ENCODE measurements around the gene GRK3.
A peak's percentile ranks its signal among the peaks of the same experiment; 100 is the strongest.

GRK3 gene

DNA sequence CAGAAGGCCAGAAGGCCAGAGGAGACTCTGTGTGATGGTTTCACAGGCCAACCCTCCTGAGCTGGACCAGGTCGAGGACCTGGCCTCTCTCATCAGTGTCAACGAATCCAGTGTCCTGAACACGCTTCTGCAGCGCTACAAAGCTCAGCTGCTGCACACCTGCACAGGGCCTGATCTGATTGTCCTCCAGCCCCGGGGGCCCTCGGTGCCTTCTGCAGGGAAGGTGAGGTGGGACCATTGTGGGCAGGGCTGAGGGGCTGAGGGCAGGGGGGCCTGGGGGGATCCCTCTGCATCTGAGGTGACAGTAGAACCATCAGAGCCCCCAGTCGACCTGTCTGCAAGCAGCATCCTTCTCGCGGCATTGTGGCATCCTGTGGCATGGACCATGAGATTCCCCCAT is 207.8 kb downstream of the GRK3 start:
- Histone ChIP-seq H4K8ac (ENCODE audit: low read depth, low read length) (no peak overlapping the region), H3K79me1 (ENCODE audit: low read depth, low read length) (no peaks in the 10 kb centered on the region), H3K4me1 (ENCODE audit: control insufficient read depth in 2 of 2, insufficient read depth in 1 of 2, low read depth in 1 of 2, low read length in 2 of 2) (no peaks in the 10 kb centered on the region), H4K91ac (ENCODE audit: low read depth, low read length, poor library complexity) (no peak overlapping the region), H2BK5ac (ENCODE audit: low read length) (no peak overlapping the region), H2AK5ac (ENCODE audit: low read depth, low read length) (no peak overlapping the region), H3K14ac (ENCODE audit: low read length) (no peak overlapping the region), H2BK12ac (ENCODE audit: low read length) (no peak overlapping the region), H3K18ac (ENCODE audit: low read length) (no peak overlapping the region), H3K9me3 (replicated peaks in 1 of 2; ENCODE audit: control insufficient read depth in 2 of 2, insufficient read depth in 1 of 2, low read depth in 1 of 2, low read length in 2 of 2) (no peaks in the 10 kb centered on the region), H2AFZ (ENCODE audit: low read length) (no peak overlapping the region), H3K27me3 (ENCODE audit: control insufficient read depth in 3 of 3, insufficient read depth in 3 of 3, low read depth in 1 of 3, low read length in 3 of 3) (peaks cover 0 to 3% (median 0%) of the 10 kb centered on the region in 3 experiments), H3K4me2 (ENCODE audit: insufficient read depth, low read length, poor library complexity, severe bottlenecking) (no peak overlapping the region), H3K4ac (ENCODE audit: low read length) (no peak overlapping the region), H3K36me3 (replicated peaks in 1 of 2; ENCODE audit: control insufficient read depth in 2 of 2, insufficient read depth in 2 of 2, low read length in 2 of 2) (no peaks in the 10 kb centered on the region), H3K9ac (ENCODE audit: low read depth, low read length, poor library complexity) (no peak overlapping the region), H3K4me3 (ENCODE audit: low read length in 2 of 2) (no peak overlapping the region), H3K23ac (ENCODE audit: low read depth, low read length, poor library complexity) (no peak overlapping the region), H2BK15ac (ENCODE audit: low read length) (no peak overlapping the region), H2BK120ac (ENCODE audit: low read depth, low read length) (no peak overlapping the region), H3K27ac (replicated peaks; ENCODE audit: low read length) (no peak overlapping the region)
- no CpG with 5 or more reads among the region's 9 CpGs for WGBS, 2 donors (ENCODE audit: extremely low coverage in 2 of 2, insufficient read length in 2 of 2, insufficient replicate concordance in 1 of 2)
- no peak for DNase-seq (ENCODE audit: low spot score)

GRCh38 chr22:25774575-25775026 is 210.1 kb downstream of the GRK3 start:
- Histone ChIP-seq H3K9ac (ENCODE audit: low read depth, low read length, poor library complexity) (peak overlapping the region; percentile 56), H3K4me2 (ENCODE audit: insufficient read depth, low read length, poor library complexity, severe bottlenecking) (no peak overlapping the region), H3K18ac (ENCODE audit: low read length) (no peak overlapping the region), H3K27ac (replicated peaks; ENCODE audit: low read length) (no peak overlapping the region), H3K4me1 (ENCODE audit: control insufficient read depth in 2 of 2, insufficient read depth in 1 of 2, low read depth in 1 of 2, low read length in 2 of 2) (no peaks in the 10 kb centered on the region), H3K4me3 (ENCODE audit: low read length in 2 of 2) (no peak overlapping the region), H3K14ac (ENCODE audit: low read length) (no peak overlapping the region), H4K8ac (ENCODE audit: low read depth, low read length) (no peak overlapping the region), H3K36me3 (replicated peaks in 1 of 2; ENCODE audit: control insufficient read depth in 2 of 2, insufficient read depth in 2 of 2, low read length in 2 of 2) (no peaks in the 10 kb centered on the region), H2BK12ac (ENCODE audit: low read length) (peak overlapping the region; percentile 18), H3K9me3 (replicated peaks in 1 of 2; ENCODE audit: control insufficient read depth in 2 of 2, insufficient read depth in 1 of 2, low read depth in 1 of 2, low read length in 2 of 2) (no peaks in the 10 kb centered on the region), H2BK120ac (ENCODE audit: low read depth, low read length) (no peak overlapping the region), H2AFZ (ENCODE audit: low read length) (no peak overlapping the region), H3K79me1 (ENCODE audit: low read depth, low read length) (no peaks in the 10 kb centered on the region), H2AK5ac (ENCODE audit: low read depth, low read length) (no peak overlapping the region), H2BK15ac (ENCODE audit: low read length) (no peak overlapping the region), H3K27me3 (ENCODE audit: control insufficient read depth in 3 of 3, insufficient read depth in 3 of 3, low read depth in 1 of 3, low read length in 3 of 3) (peaks cover 0 to 3% (median 0%) of the 10 kb centered on the region in 3 experiments), H3K23ac (ENCODE audit: low read depth, low read length, poor library complexity) (no peak overlapping the region), H4K91ac (ENCODE audit: low read depth, low read length, poor library complexity) (no peak overlapping the region), H3K4ac (ENCODE audit: low read length) (no peak overlapping the region), H2BK5ac (ENCODE audit: low read length) (no peak overlapping the region)
- no CpG with 5 or more reads among the region's 12 CpGs for WGBS, 2 donors (ENCODE audit: extremely low coverage in 2 of 2, insufficient read length in 2 of 2, insufficient replicate concordance in 1 of 2)
- DNase-seq (ENCODE audit: low spot score) = peak; percentile 44

DNA sequence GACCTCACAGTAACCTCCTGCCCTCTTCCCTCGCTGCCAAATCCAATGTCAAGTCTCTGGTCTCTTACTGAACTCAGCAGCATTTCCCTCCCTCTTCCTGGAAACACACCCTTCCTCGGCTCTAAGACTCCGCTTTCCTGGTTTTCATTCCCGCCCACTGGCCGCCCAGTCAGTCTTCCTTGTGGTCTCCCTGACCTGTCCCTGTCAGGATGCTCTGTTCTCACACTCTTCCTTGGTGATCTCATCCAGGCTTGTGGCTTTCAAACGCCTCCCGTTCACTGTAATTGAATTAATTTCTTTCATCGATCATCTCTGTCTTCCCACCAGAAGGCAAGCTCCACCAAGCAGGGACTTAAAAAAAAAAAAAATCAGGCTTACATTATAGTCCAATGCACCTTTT is 211.1 kb downstream of the GRK3 start:
- H2BK15ac ChIP-seq (ENCODE audit: low read length) = peak overlapping the region; percentile 41
- H2AFZ ChIP-seq (ENCODE audit: low read length) = no peak overlapping the region
- H3K14ac ChIP-seq (ENCODE audit: low read length) = no peak overlapping the region
- no peak overlapping the region for H3K9ac ChIP-seq (ENCODE audit: low read depth, low read length, poor library complexity)
- no peak overlapping the region for H3K23ac ChIP-seq (ENCODE audit: low read depth, low read length, poor library complexity)
- H4K91ac ChIP-seq (ENCODE audit: low read depth, low read length, poor library complexity) = no peak overlapping the region
- H3K4ac ChIP-seq (ENCODE audit: low read length) = no peak overlapping the region
- H3K27ac ChIP-seq (replicated peaks; ENCODE audit: low read length) = no peak overlapping the region
- H2BK120ac ChIP-seq (ENCODE audit: low read depth, low read length) = no peak overlapping the region
- no peak overlapping the region for H3K4me2 ChIP-seq (ENCODE audit: insufficient read depth, low read length, poor library complexity, severe bottlenecking)
- no peak overlapping the region for H4K8ac ChIP-seq (ENCODE audit: low read depth, low read length)
- WGBS, 2 donors (ENCODE audit: extremely low coverage in 2 of 2, insufficient read length in 2 of 2, insufficient replicate concordance in 1 of 2) = no CpG with 5 or more reads among the region's 8 CpGs
- no peak overlapping the region for H2BK12ac ChIP-seq (ENCODE audit: low read length)
- no peaks in the 10 kb centered on the region for H3K4me1 ChIP-seq (ENCODE audit: control insufficient read depth in 2 of 2, insufficient read depth in 1 of 2, low read depth in 1 of 2, low read length in 2 of 2)
- DNase-seq (ENCODE audit: low spot score) = peak; percentile 41
- H2AK5ac ChIP-seq (ENCODE audit: low read depth, low read length) = no peak overlapping the region
- peaks cover 0 to 3% (median 0%) of the 10 kb centered on the region in 3 experiments for H3K27me3 ChIP-seq (ENCODE audit: control insufficient read depth in 3 of 3, insufficient read depth in 3 of 3, low read depth in 1 of 3, low read length in 3 of 3)
- no peak overlapping the region for H2BK5ac ChIP-seq (ENCODE audit: low read length)
- no peak overlapping the region for H3K18ac ChIP-seq (ENCODE audit: low read length)
- no peak overlapping the region for H3K4me3 ChIP-seq (ENCODE audit: low read length in 2 of 2)
- no peaks in the 10 kb centered on the region for H3K9me3 ChIP-seq (replicated peaks in 1 of 2; ENCODE audit: control insufficient read depth in 2 of 2, insufficient read depth in 1 of 2, low read depth in 1 of 2, low read length in 2 of 2)
- H3K79me1 ChIP-seq (ENCODE audit: low read depth, low read length) = no peaks in the 10 kb centered on the region
- H3K36me3 ChIP-seq (replicated peaks in 1 of 2; ENCODE audit: control insufficient read depth in 2 of 2, insufficient read depth in 2 of 2, low read length in 2 of 2) = no peaks in the 10 kb centered on the region

DNA sequence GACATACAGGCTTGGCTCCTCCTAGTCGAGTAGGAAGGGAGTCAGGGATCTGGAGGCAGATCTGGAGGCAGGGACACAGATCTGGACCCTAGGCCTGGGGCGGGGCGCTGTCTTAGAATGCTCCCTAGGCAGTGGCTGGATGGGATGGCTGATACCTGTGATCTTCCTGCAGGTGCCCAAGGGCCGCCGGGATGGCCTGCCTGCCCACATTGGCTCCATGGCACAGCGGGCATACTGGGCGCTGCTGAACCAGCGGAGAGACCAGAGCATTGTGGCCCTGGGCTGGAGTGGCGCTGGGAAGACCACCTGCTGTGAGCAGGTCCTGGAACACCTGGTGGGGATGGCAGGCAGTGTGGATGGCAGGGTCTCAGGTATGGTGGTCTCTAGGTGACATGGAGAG is 212.9 kb downstream of the GRK3 start:
- H3K27ac ChIP-seq (replicated peaks; ENCODE audit: low read length) = no peak overlapping the region
- no peak overlapping the region for H3K9ac ChIP-seq (ENCODE audit: low read depth, low read length, poor library complexity)
- H3K18ac ChIP-seq (ENCODE audit: low read length) = no peak overlapping the region
- no peaks in the 10 kb centered on the region for H3K4me1 ChIP-seq (ENCODE audit: control insufficient read depth in 2 of 2, insufficient read depth in 1 of 2, low read depth in 1 of 2, low read length in 2 of 2)
- no peak overlapping the region for H3K4ac ChIP-seq (ENCODE audit: low read length)
- H3K14ac ChIP-seq (ENCODE audit: low read length) = no peak overlapping the region
- H3K9me3 ChIP-seq (replicated peaks in 1 of 2; ENCODE audit: control insufficient read depth in 2 of 2, insufficient read depth in 1 of 2, low read depth in 1 of 2, low read length in 2 of 2) = no peaks in the 10 kb centered on the region
- H3K27me3 ChIP-seq (ENCODE audit: control insufficient read depth in 3 of 3, insufficient read depth in 3 of 3, low read depth in 1 of 3, low read length in 3 of 3) = peaks cover 0 to 3% (median 0%) of the 10 kb centered on the region in 3 experiments
- no peak overlapping the region for H2BK15ac ChIP-seq (ENCODE audit: low read length)
- H2BK120ac ChIP-seq (ENCODE audit: low read depth, low read length) = no peak overlapping the region
- H2BK5ac ChIP-seq (ENCODE audit: low read length) = no peak overlapping the region
- H3K23ac ChIP-seq (ENCODE audit: low read depth, low read length, poor library complexity) = no peak overlapping the region
- WGBS, 2 donors (ENCODE audit: extremely low coverage in 2 of 2, insufficient read length in 2 of 2, insufficient replicate concordance in 1 of 2) = no CpG with 5 or more reads among the region's 9 CpGs
- no peak overlapping the region for H2BK12ac ChIP-seq (ENCODE audit: low read length)
- no peaks in the 10 kb centered on the region for H3K36me3 ChIP-seq (replicated peaks in 1 of 2; ENCODE audit: control insufficient read depth in 2 of 2, insufficient read depth in 2 of 2, low read length in 2 of 2)
- no peak overlapping the region for H4K8ac ChIP-seq (ENCODE audit: low read depth, low read length)
- H3K4me3 ChIP-seq (ENCODE audit: low read length in 2 of 2) = no peak overlapping the region
- H4K91ac ChIP-seq (ENCODE audit: low read depth, low read length, poor library complexity) = no peak overlapping the region
- no peaks in the 10 kb centered on the region for H3K79me1 ChIP-seq (ENCODE audit: low read depth, low read length)
- no peak for DNase-seq (ENCODE audit: low spot score)
- H3K4me2 ChIP-seq (ENCODE audit: insufficient read depth, low read length, poor library complexity, severe bottlenecking) = no peak overlapping the region
- H2AFZ ChIP-seq (ENCODE audit: low read length) = no peak overlapping the region
- H2AK5ac ChIP-seq (ENCODE audit: low read depth, low read length) = no peak overlapping the region

Data from neuronal stem cell (in vitro differentiated cells).